Measurements from ENCODE around the gene FAM107B.

DNA sequence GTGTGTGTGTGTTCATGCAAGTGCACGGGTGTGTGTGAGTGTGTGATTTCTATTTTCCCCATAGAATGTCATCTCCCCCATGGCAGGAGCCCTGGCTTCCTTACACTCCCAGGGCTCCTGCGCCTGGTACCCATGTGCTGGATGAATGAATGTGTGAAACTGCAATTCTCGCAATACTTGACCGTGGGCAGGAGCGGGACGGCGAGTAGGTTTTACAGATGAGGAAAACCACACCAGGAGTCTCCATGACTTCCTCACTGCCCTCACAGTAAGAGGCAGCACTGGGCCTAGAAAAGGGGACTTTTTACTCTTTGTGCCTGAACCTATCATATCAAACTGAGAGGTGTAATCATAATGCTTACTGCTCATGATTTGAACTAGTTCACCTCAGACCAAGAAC, 276.4 kb downstream of the FAM107B start:
- TF ChIP-seq TAF1 (IDR thresholded peaks at IDR 0.05; ENCODE audit: low read depth, low read length), result no peak
- TF ChIP-seq POLR2A (IDR thresholded peaks at IDR 0.05; ENCODE audit: low read depth, low read length), result no peak
- TF ChIP-seq SPI1 (IDR thresholded peaks at IDR 0.05; ENCODE audit: low read depth, low read length), result no peak
- TF ChIP-seq POLR2AphosphoS5 (IDR thresholded peaks at IDR 0.05; ENCODE audit: low read depth, low read length), result no peak
- TF ChIP-seq POU2F2 (IDR thresholded peaks at IDR 0.05; ENCODE audit: low read depth, low read length), result no peak
